ENCODE measurements around the gene ACSBG1.

GRCh38 chr15:78174401-78174800, 60.0 kb downstream of the ACSBG1 start:
- TF ChIP-seq REST (IDR thresholded peaks at IDR 0.05; ENCODE audit: insufficient replicate concordance, low read depth) = no peak
- no peak for TF ChIP-seq CTCF (IDR thresholded peaks at IDR 0.05; ENCODE audit: insufficient read depth, low read length)

Measured in HL-60 (cell line).